Activated CD8-positive, alpha-beta T cell treated with anti-CD3 and anti-CD28 coated beads, Interleukin-2, amount 10 ng/mL, durations not matched to agents 7 days and 5 days (primary cell): ENCODE results near the gene MKNK1. TPM values are rescaled to one million over a fixed set of nuclear protein-coding genes. Genes with fewer than 3 reads are reported as not detected.

Source experiments
- ATAC-seq: fragments of 150-1000 bp; cut with Tn5 transposase; one replicate; pipeline ENCODE4 v1.10.0; 2021; ENCODE audit warnings: moderate library complexity
- CTCF ChIA-PET: fragments of 350-600 bp; sonication (Branson Sonifier 250); formaldehyde crosslinking; loops from one replicate; lab custom pipeline; 2021; ENCODE audit warnings: antibody characterized with exemption; lab: Charles Lee
- POLR2A ChIA-PET: fragments of 350-600 bp; sonication (Branson Sonifier 250); formaldehyde crosslinking; loops from one replicate; lab custom pipeline; 2021; ENCODE audit warnings: antibody characterized with exemption; lab: Charles Lee
- DNase-seq: peaks from one replicate; pipeline ENCODE4 v3.0.0-alpha.2; 2020
- H3K27ac Mint-ChIP-seq: one replicate; pipeline ENCODE4 v1.8.0; 2021; ENCODE audit warnings: mild to moderate bottlenecking, mixed read lengths
- H3K27me3 Mint-ChIP-seq: one replicate; pipeline ENCODE4 v1.8.0; 2021; ENCODE audit warnings: low read depth, mixed read lengths
- H3K36me3 Mint-ChIP-seq: one replicate; pipeline ENCODE4 v1.8.0; 2021; ENCODE audit warnings: low read depth, mixed read lengths
- H3K4me1 Mint-ChIP-seq: one replicate; pipeline ENCODE4 v1.8.0; 2021; ENCODE audit warnings: low read depth, mixed read lengths
- H3K4me3 Mint-ChIP-seq: one replicate; pipeline ENCODE4 v1.8.0; 2021; ENCODE audit warnings: mild to moderate bottlenecking, mixed read lengths
- H3K9me3 Mint-ChIP-seq: one replicate; pipeline ENCODE4 v1.8.0; 2022; ENCODE audit warnings: mixed read lengths; ENCODE audit not compliant: insufficient read depth
- total RNA-seq, 2 experiments: library from RNA; stranded (reverse); gene quantifications; one replicate each; pipeline ENCODE4 v1.2.3, GENCODE V29; 2021

Gene MKNK1
- total RNA-seq, 2 experiments from 2014 or later = 68.9 to 72.3 TPM

- ATAC-seq (no peak), DNase-seq (peak; percentile 35)
- H3K36me3 Mint-ChIP-seq = no peaks in the 10 kb centered on the region
- ChIA-PET POLR2A (interaction anchor here (2.2 kb wide), 1 partner anchor 56 kb away, joined by 9 read pairs; the partner anchor contains the start of gene MKNK1), CTCF (interaction anchor here (0.7 to 2.1 kb wide), 16 partner anchors 9 to 153 kb away, joined by 3 to 18 read pairs (median 4); partner anchors contain the start of gene MKNK1)
- H3K4me1 Mint-ChIP-seq = peaks cover 37% of the 10 kb centered on the region
- no peaks in the 10 kb centered on the region for H3K9me3 Mint-ChIP-seq
- no peak overlapping the region for H3K27ac Mint-ChIP-seq
- H3K4me3 Mint-ChIP-seq = no peak overlapping the region
- peaks cover 34% of the 10 kb centered on the region for H3K27me3 Mint-ChIP-seq
Measured at GRCh38 chr1:46547481-46548383, 56.3 kb downstream of the MKNK1 start.

- no peaks in the 10 kb centered on the region for H3K9me3 Mint-ChIP-seq
- H3K4me3 Mint-ChIP-seq = no peak overlapping the region
- DNase-seq (no peak), ATAC-seq (no peak)
- H3K27me3 Mint-ChIP-seq = peaks cover 42% of the 10 kb centered on the region
- POLR2A ChIA-PET = no interaction called here
- H3K27ac Mint-ChIP-seq = no peak overlapping the region
- CTCF ChIA-PET = interaction anchor here (1.3 kb wide), 1 partner anchor 13 kb away, joined by 4 read pairs; no protein-coding TSS in a partner anchor
- H3K36me3 Mint-ChIP-seq = no peaks in the 10 kb centered on the region
- peaks cover 35% of the 10 kb centered on the region for H3K4me1 Mint-ChIP-seq
Measured at GRCh38 chr1:46546210-46546609, 57.9 kb downstream of the MKNK1 start.

GRCh38 chr1:46545784-46546183, 58.3 kb downstream of the MKNK1 start:
- Mint-ChIP-seq H3K27ac (no peak overlapping the region), H3K4me3 (no peak overlapping the region), H3K4me1 (peaks cover 33% of the 10 kb centered on the region), H3K9me3 (no peaks in the 10 kb centered on the region), H3K27me3 (peaks cover 42% of the 10 kb centered on the region), H3K36me3 (no peaks in the 10 kb centered on the region)
- POLR2A ChIA-PET = no interaction called here
- CTCF ChIA-PET = interaction anchor here (1.2 to 1.3 kb wide), 2 partner anchors 13 to 99 kb away, joined by 3 to 4 read pairs; no protein-coding TSS in a partner anchor
- no peak for ATAC-seq
- DNase-seq = no peak

GRCh38 chr1:46544561-46545240, 59.4 kb downstream of the MKNK1 start:
- CTCF ChIA-PET = interaction anchor here (1.2 to 1.5 kb wide), 3 partner anchors 9 to 98 kb away, joined by 3 read pairs; a partner anchor contains a TSS
- H3K9me3 Mint-ChIP-seq = no peaks in the 10 kb centered on the region
- POLR2A ChIA-PET = no interaction called here
- no peaks in the 10 kb centered on the region for H3K36me3 Mint-ChIP-seq
- DNase-seq = no peak
- H3K4me3 Mint-ChIP-seq = no peak overlapping the region
- no peak overlapping the region for H3K27ac Mint-ChIP-seq
- ATAC-seq = no peak
- H3K27me3 Mint-ChIP-seq = peaks cover 48% of the 10 kb centered on the region
- peaks cover 22% of the 10 kb centered on the region for H3K4me1 Mint-ChIP-seq

- Mint-ChIP-seq H3K27me3 (peaks cover 48% of the 10 kb centered on the region), H3K27ac (no peak overlapping the region), H3K4me3 (no peak overlapping the region), H3K36me3 (no peaks in the 10 kb centered on the region), H3K9me3 (no peaks in the 10 kb centered on the region), H3K4me1 (peaks cover 15% of the 10 kb centered on the region)
- ChIA-PET POLR2A (no interaction called here), CTCF (interaction anchor here (0.8 to 1.5 kb wide), 3 partner anchors 8 to 15 kb away, joined by 3 read pairs; a partner anchor contains a TSS)
- ATAC-seq = no peak
- DNase-seq = no peak
Measured at GRCh38 chr1:46543761-46544560, 60.1 kb downstream of the MKNK1 start.

- DNase-seq = no peak
- H3K27me3 Mint-ChIP-seq = peaks cover 51% of the 10 kb centered on the region
- peaks cover 14% of the 10 kb centered on the region for H3K4me1 Mint-ChIP-seq
- no peak for ATAC-seq
- no peak overlapping the region for H3K4me3 Mint-ChIP-seq
- no peaks in the 10 kb centered on the region for H3K36me3 Mint-ChIP-seq
- H3K9me3 Mint-ChIP-seq = no peaks in the 10 kb centered on the region
- ChIA-PET CTCF (interaction anchor here (0.8 to 1.5 kb wide), 3 partner anchors 8 to 14 kb away, joined by 3 to 7 read pairs (median 3); a partner anchor contains a TSS), POLR2A (no interaction called here)
- H3K27ac Mint-ChIP-seq = no peak overlapping the region
Measured at GRCh38 chr1:46543382-46543760, 60.7 kb downstream of the MKNK1 start.

GRCh38 chr1:46539972-46540371, 64.1 kb downstream of the MKNK1 start:
- Mint-ChIP-seq H3K27me3 (peaks cover 54% of the 10 kb centered on the region), H3K36me3 (no peaks in the 10 kb centered on the region), H3K9me3 (no peaks in the 10 kb centered on the region), H3K4me1 (peaks cover 2% of the 10 kb centered on the region), H3K27ac (no peak overlapping the region), H3K4me3 (no peak overlapping the region)
- DNase-seq (no peak), ATAC-seq (no peak)
- ChIA-PET POLR2A (interaction anchor here (1.4 kb wide), 1 partner anchor 42 kb away, joined by 4 read pairs; no protein-coding TSS in a partner anchor), CTCF (interaction anchor here (1.1 to 4.0 kb wide), 2 partner anchors 8 to 10 kb away, joined by 3 to 18 read pairs; no protein-coding TSS in a partner anchor)

- POLR2A ChIA-PET = no interaction called here
- H3K4me1 Mint-ChIP-seq = peaks cover 2% of the 10 kb centered on the region
- no peak overlapping the region for H3K27ac Mint-ChIP-seq
- DNase-seq (no peak), ATAC-seq (no peak)
- no peaks in the 10 kb centered on the region for H3K9me3 Mint-ChIP-seq
- CTCF ChIA-PET = interaction anchor here (0.8 to 4.0 kb wide), 6 partner anchors 9 to 187 kb away, joined by 3 to 18 read pairs (median 5); no protein-coding TSS in a partner anchor
- H3K36me3 Mint-ChIP-seq = no peaks in the 10 kb centered on the region
- peaks cover 50% of the 10 kb centered on the region for H3K27me3 Mint-ChIP-seq
- no peak overlapping the region for H3K4me3 Mint-ChIP-seq
Measured at GRCh38 chr1:46538147-46538546, 65.9 kb downstream of the MKNK1 start.

GRCh38 chr1:46537651-46538050, 66.4 kb downstream of the MKNK1 start:
- Mint-ChIP-seq H3K4me3 (no peak overlapping the region), H3K27ac (no peak overlapping the region), H3K27me3 (peaks cover 45% of the 10 kb centered on the region), H3K4me1 (peaks cover 2% of the 10 kb centered on the region), H3K9me3 (no peaks in the 10 kb centered on the region), H3K36me3 (no peaks in the 10 kb centered on the region)
- ChIA-PET CTCF (interaction anchor here (0.8 to 4.0 kb wide), 5 partner anchors 9 to 188 kb away, joined by 3 to 18 read pairs (median 6); no protein-coding TSS in a partner anchor), POLR2A (no interaction called here)
- DNase-seq (no peak), ATAC-seq (no peak)

- no peak overlapping the region for H3K27ac Mint-ChIP-seq
- ChIA-PET POLR2A (interaction anchor here (0.6 kb wide), 1 partner anchor 8 kb away, joined by 3 read pairs; no protein-coding TSS in a partner anchor), CTCF (interaction anchor here (1.0 to 4.0 kb wide), 3 partner anchors 11 to 94 kb away, joined by 3 to 18 read pairs (median 8); no protein-coding TSS in a partner anchor)
- peaks cover 2% of the 10 kb centered on the region for H3K4me1 Mint-ChIP-seq
- ATAC-seq = no peak
- no peaks in the 10 kb centered on the region for H3K9me3 Mint-ChIP-seq
- H3K27me3 Mint-ChIP-seq = peaks cover 38% of the 10 kb centered on the region
- H3K36me3 Mint-ChIP-seq = no peaks in the 10 kb centered on the region
- no peak overlapping the region for H3K4me3 Mint-ChIP-seq
- no peak for DNase-seq
Measured at GRCh38 chr1:46536527-46536926, 67.5 kb downstream of the MKNK1 start.
